Testis (tissue), 2 donors: ENCODE results near the gene GATAD2A.

Source experiments
- CTCF ChIP-seq, 3 experiments: fragments of 450-650 bp in 2 of 3; fragments of 200-600 bp in 1 of 3; sonication (generic) in 1 of 3; IDR thresholded peaks; one replicate each; pipeline ENCODE4 v1.5.1; 2016 to 2019; ENCODE audit warnings: antibody characterized with exemption in 3 of 3, mild to moderate bottlenecking in 2 of 3, moderate library complexity in 1 of 3
- POLR2A ChIP-seq: fragments of 450-650 bp; IDR thresholded peaks from one replicate; pipeline ENCODE4 v1.6.1; 2017; ENCODE audit warnings: antibody characterized with exemption, mild to moderate bottlenecking, moderate library complexity

- TF ChIP-seq CTCF (IDR thresholded peaks at IDR 0.05) (no peak), POLR2A (no peak)
Measured at GRCh38 chr19:19508217-19508616, 102.7 kb downstream of the GATAD2A start.
